ENCODE data around the gene GADD45B. TPM values are rescaled to one million over a fixed set of nuclear protein-coding genes. Genes with fewer than 3 reads are reported as not detected.
"Not testable (repeated sequence)": the region's sequence is repeated elsewhere in the genome, so short reads cannot be mapped to it uniquely, and the experiment has no call there.

The GADD45B gene
- total and polyA plus RNA-seq, 2 of the 4 experiments (the other 2 are of a cell fraction), result 30.1 to 106 TPM

GRCh38 chr19:2506656-2507055 lies 30.7 kb downstream of the GADD45B start:
- CTCF ChIA-PET; H3K79me1 ChIP-seq (ENCODE audit: low read depth in 1 of 2, low read length in 2 of 2); H4K91ac ChIP-seq (ENCODE audit: insufficient read depth, low read depth, low read length); POLR2A ChIA-PET (ENCODE audit: unreplicated experiment); H3K9me3 ChIP-seq (ENCODE audit: control insufficient read depth, insufficient read depth, low read length); DNase-seq; H3K9me1 ChIP-seq (ENCODE audit: insufficient read depth, low read length); H4K5ac ChIP-seq (ENCODE audit: low read depth, low read length); H2AK9ac ChIP-seq (replicated peaks; ENCODE audit: low read depth, low read length, poor library complexity); H2AK5ac ChIP-seq (ENCODE audit: low read depth, low read length); H3K27ac ChIP-seq (ENCODE audit: insufficient read depth, low read length); H3K27me3 ChIP-seq (ENCODE audit: control insufficient read depth, insufficient read depth, low read length); intact Hi-C loops (cut with micrococcal nuclease); ATAC-seq (ENCODE audit: low read depth); H3K9ac ChIP-seq (ENCODE audit: low read depth, low read length); H4K20me1 ChIP-seq (ENCODE audit: insufficient read depth, low read length); in situ Hi-C loops (cut with MboI; ENCODE audit: low sequenced_read_pairs); H2BK20ac ChIP-seq (ENCODE audit: low read depth, low read length); dilution Hi-C loops (cut with HindIII; ENCODE audit: low sequenced_read_pairs, unreplicated experiment); BruUV-seq (replicated peaks); H3K23ac ChIP-seq (ENCODE audit: low read depth, low read length); H3K4me3 ChIP-seq (ENCODE audit: insufficient read depth, low read depth, low read length); H2BK15ac ChIP-seq (ENCODE audit: low read depth, low read length); H3K36me3 ChIP-seq (ENCODE audit: control insufficient read depth, insufficient read depth, low read length); H3K18ac ChIP-seq (ENCODE audit: low read depth, low read length): not testable (repeated sequence)
- 0 out of 2 replicates have a peak overlapping the region, but pooled peaks have one; percentile 5 for H3K56ac ChIP-seq (ENCODE audit: extremely low read depth, insufficient read depth, low read length)
- H2BK5ac ChIP-seq (ENCODE audit: low read depth, low read length, poor library complexity, severe bottlenecking), result peak overlapping the region; percentile 76
- H3K14ac ChIP-seq (replicated peaks; ENCODE audit: low read depth, low read length), result peak overlapping the region; percentile 4; the same call in 1 of the 2 replicates
- H3K4me1 ChIP-seq (ENCODE audit: control insufficient read depth, insufficient read depth, low read length), result peaks cover 11% of the 10 kb centered on the region
- peak overlapping the region; percentile 36; the same call in 1 of the 2 replicates for H3K4me2 ChIP-seq (ENCODE audit: low read depth, low read length)
- peak overlapping the region; percentile 93 for H2AFZ ChIP-seq (replicated peaks; ENCODE audit: low read length, poor library complexity)
- H3K4ac ChIP-seq (ENCODE audit: low read depth, low read length), result peak overlapping the region; percentile 2; the same call in 1 of the 2 replicates
- H2BK120ac ChIP-seq (ENCODE audit: low read depth, low read length), result peak overlapping the region; percentile 12
- WGBS, 2 experiments (ENCODE audit: extremely low coverage in 2 of 2, insufficient read length in 1 of 2), result 100% methylated on average over 1 of the region's 8 CpGs; no CpG with 5 or more reads in 1 of the 2 experiments
- peak overlapping the region; percentile 0 to 70; a peak in 3 of 4 replicates for H4K8ac ChIP-seq (ENCODE audit: low read depth in 2 of 2, low read length in 2 of 2)

Data from IMR-90 (cell line).